Right forelimb (tissue), 1 donor: ENCODE results near the gene BUB1B.
"Not testable (repeated sequence)": the region's sequence is repeated elsewhere in the genome, so short reads cannot be mapped to it uniquely, and the experiment has no call there.

Experiments used
- DNase-seq: peaks from one replicate; pipeline ENCODE4 v3.0.0-alpha.2; 2018

The BUB1B gene

GRCh38 chr15:40160689-40161688, at the start of gene BUB1B:
Gene BUB1B (plus strand): TSS chr15:40161069. CDS start chr15:40161221, 152 bp downstream.
- DNase-seq, result peak; percentile 95

- peak; percentile 6 for DNase-seq
Measured at GRCh38 chr15:40111888-40112287, 49.0 kb upstream of the BUB1B start.

GRCh38 chr15:40112789-40113188, 48.1 kb upstream of the BUB1B start:
- peak; percentile 36 for DNase-seq

- DNase-seq, result no peak
Measured at GRCh38 chr15:40114218-40114617, 46.7 kb upstream of the BUB1B start.

- DNase-seq, result not testable (repeated sequence)
Measured at GRCh38 chr15:40115106-40115505, 45.8 kb upstream of the BUB1B start.

GRCh38 chr15:40115670-40116093, 45.2 kb upstream of the BUB1B start:
- no peak for DNase-seq

GRCh38 chr15:40118473-40118872, 42.4 kb upstream of the BUB1B start:
- DNase-seq, result no peak

- no peak for DNase-seq
Measured at GRCh38 chr15:40121911-40122638, 38.8 kb upstream of the BUB1B start.

GRCh38 chr15:40122989-40123388, 37.9 kb upstream of the BUB1B start:
- DNase-seq, result not testable (repeated sequence)

- DNase-seq, result not testable (repeated sequence)
Measured at GRCh38 chr15:40123863-40124262, 37.0 kb upstream of the BUB1B start.

- not testable (repeated sequence) for DNase-seq
Measured at GRCh38 chr15:40124333-40124732, 36.5 kb upstream of the BUB1B start.

GRCh38 chr15:40124807-40125285, 36.0 kb upstream of the BUB1B start:
- DNase-seq, result not testable (repeated sequence)

GRCh38 chr15:40125950-40126349, 34.9 kb upstream of the BUB1B start:
- DNase-seq, result no peak

GRCh38 chr15:40128766-40129660, 31.9 kb upstream of the BUB1B start:
- DNase-seq, result no peak

- no peak for DNase-seq
Measured at GRCh38 chr15:40130118-40130517, 30.8 kb upstream of the BUB1B start.

GRCh38 chr15:40130799-40131502, 29.9 kb upstream of the BUB1B start:
- no peak for DNase-seq

GRCh38 chr15:40133544-40133943, 27.3 kb upstream of the BUB1B start:
- DNase-seq, result no peak

GRCh38 chr15:40134885-40135284, 26.0 kb upstream of the BUB1B start:
- no peak for DNase-seq

GRCh38 chr15:40135846-40136450, 24.9 kb upstream of the BUB1B start:
- DNase-seq, result not testable (repeated sequence)

- DNase-seq, result no peak
Measured at GRCh38 chr15:40136470-40137302, 24.2 kb upstream of the BUB1B start.
